RPMI7951 (cell line): Measurements from ENCODE around the gene TVP23C. TPM values are rescaled to one million over a fixed set of nuclear protein-coding genes. Genes with fewer than 3 reads are reported as not detected.
A peak's percentile ranks its signal among the peaks of the same experiment; 100 is the strongest.
"Not testable (repeated sequence)": the region's sequence is repeated elsewhere in the genome, so short reads cannot be mapped to it uniquely, and the experiment has no call there.

ENCODE experiments used
- DNase-seq: peaks from one replicate; pipeline ENCODE4 v3.0.0-alpha.2; 2012; ENCODE audit warnings: low read depth
- total RNA-seq: library from RNA; depleted of rRNA; stranded (reverse); fragments of >200 nt; shearing (Covaris generic); gene quantifications from 2 replicates; pipeline ENCODE4 v1.2.3, GENCODE V29; 2014

TVP23C gene
- total RNA-seq, 1 experiment from 2014 or later: 9.7 TPM

DNA sequence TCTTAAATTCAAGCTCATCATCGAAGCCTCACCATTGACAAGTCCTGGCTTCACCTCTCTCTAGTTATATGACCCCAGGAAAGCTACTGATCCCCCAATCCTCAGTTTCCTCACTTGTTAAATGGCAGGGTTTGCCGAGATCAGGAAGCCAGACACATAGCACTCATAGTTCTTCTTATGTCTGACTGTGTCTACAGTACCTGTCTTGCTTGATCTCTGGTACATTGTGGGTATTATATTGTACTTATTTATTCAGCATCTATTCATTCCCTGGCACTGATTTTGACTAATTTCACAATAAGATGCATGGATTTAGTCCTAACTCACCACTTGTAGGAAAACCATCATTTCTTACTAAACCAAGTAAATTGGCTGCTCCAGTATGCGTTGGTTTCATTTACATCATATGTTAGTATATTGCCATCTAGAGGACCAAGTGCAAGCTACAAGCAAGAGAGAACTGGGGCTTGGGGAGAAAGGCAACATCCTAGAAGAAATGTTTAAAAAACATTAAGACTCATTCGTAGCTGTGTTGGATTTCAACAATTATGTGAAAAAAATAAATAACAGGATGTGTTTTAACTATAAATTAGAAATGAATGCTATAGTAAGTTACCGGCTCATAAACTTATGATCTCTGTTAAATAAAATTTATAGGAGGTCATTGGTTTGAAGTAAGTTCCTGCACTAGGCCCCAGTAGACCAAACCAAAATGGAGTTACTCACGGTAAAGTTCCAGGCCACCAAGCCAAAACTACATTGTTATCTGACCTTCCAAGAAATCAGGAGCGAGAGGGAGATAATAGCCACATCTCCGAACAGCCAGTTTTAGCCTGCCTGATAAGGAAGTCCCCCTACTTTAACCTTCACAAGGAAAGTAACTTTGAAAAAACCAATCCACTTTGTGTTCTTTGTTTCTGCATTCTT is 36.7 kb downstream of the TVP23C start:
- DNase-seq: peak; percentile 63

GRCh38 chr17:15524990-15525985 is 38.0 kb downstream of the TVP23C start:
- not testable (repeated sequence) for DNase-seq

DNA sequence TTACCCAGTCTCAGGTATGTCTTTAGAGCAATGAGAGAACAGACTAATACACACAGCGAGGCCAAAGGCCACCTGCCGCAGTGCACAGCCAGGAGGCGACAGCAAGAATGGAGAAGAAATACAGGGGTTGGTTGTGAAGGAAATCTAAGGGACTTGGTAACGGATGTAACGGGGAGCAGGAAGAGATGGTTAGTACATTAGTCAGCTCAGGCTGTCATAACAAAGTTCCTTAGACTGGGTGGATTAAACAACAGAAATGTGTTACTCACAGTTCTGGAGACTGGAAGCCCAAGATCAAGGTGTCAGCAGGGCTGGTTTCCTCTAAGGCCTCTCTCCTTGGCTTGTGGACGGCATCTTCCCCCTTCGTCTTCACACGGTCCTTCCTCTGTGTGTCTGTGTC is 47.1 kb downstream of the TVP23C start:
- DNase-seq: peak; percentile 43

GRCh38 chr17:15514469-15514868 is 48.8 kb downstream of the TVP23C start:
- DNase-seq: no peak

DNA sequence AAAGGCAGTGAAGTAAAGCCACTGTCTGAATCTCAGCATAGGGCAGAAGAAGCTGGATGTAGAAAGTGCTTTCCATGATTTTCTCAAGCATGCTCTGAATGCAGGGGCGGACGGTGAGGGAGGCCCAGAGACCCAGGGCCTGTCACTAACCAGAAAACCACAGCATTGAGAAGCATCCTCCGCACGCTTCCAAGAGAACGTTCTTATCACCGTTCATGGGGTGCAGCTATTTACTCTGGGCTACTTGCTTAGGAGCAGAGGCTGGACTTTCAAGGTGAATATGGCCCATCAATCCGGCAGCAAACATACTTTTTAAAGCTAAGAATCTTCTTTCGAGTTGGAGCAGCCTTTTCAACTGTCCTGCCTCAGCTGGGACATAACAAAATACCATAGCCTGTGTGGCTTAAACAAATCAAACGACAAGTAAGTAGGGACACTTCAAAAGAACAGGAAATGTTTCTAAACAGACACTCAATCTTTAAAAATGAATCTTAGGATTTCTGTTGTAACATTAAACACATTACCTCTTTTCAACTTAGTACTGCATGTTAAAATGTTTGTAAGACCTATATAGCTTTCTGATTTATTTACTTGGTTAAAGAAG is 49.3 kb downstream of the TVP23C start:
- no peak for DNase-seq

DNA sequence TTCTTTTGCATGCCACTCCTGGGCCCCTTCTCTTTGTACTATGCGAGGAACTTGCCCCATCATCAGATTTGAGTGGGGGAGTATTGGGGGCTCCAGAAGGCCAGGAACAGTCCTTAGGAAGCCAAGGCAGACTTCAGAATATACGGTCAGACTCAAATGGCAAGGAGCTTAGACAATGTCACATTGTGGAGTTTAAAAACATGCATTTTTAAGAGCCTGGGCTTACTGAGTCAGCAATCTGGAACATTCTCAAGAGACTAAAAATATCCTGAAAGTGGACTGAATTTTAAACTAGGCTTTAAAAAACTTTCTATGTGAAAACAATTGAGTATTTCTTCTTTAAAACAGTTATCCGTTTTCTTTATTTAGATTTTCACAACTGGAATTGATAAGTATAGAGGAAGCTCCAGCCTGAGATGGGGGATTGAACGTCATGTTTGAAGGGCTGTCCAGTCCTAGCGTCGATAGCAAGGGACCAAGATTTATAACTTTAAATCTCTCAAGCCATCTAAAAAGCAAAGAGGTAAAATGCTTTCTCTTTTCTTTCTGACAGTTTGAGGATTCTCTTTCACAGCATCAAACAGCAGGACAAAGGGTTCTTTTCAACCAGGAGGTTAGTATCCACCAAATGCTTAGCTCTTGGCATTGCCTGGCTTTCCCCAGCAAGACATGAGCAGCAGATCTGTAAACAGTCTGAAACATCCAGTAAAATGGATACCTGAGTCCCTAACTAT is 50.1 kb downstream of the TVP23C start:
- peak; percentile 35 for DNase-seq

DNA sequence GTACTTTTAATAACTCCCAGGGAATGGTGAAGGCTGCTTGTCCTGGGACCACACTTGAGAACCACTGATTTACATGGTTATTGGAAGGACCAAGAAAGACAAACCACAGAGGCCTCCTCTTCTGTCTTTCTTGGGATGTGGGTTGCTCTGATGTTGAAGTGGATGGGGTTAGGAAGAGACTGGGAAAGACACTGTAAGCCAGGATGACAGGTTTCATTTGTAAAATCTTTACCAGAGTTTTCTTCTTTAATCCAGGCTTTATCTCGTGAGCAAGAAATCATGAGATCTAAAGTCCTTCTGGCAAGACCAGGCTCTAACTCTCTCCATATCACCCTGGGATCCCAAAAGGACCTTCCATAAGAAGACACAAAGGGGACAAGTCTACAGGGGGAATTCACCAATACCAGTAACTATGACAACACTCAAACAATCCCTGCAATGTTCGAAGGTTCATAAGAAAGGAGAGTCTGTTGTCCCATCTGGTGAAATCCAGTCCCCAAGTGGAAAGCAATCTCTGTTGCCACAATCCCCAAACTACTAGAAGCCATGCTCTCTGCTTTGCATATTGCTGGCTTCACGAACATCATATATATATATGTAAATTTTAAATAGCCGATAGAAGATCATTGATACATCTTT is 51.1 kb downstream of the TVP23C start:
- DNase-seq: no peak

GRCh38 chr17:15511142-15511541 is 52.1 kb downstream of the TVP23C start:
- no peak for DNase-seq

- peak; percentile 87 for DNase-seq
Measured at GRCh38 chr17:15510361-15510760, 52.9 kb downstream of the TVP23C start.

GRCh38 chr17:15509095-15509494 is 54.2 kb downstream of the TVP23C start:
- no peak for DNase-seq

GRCh38 chr17:15508466-15508865 is 54.8 kb downstream of the TVP23C start:
- no peak for DNase-seq

DNA sequence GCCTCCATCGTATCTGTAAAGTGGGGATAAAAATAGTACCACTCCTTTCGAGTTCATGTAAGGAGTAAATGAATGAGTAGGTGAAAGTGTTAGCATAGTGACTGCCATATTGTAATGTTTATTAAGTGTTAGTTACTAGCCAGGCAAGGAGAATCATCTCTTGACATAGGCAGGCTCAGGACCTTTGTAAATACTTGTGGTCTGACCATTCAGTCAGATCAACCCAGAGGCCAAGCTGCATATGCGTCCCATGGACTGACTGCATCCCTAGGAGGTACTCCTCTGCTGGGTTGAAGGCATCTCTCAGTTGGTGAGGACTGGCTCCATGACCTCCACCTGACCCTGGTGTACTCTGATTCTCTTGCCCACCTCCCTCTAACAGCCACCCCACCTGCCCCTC is 55.4 kb downstream of the TVP23C start:
- no peak for DNase-seq

DNA sequence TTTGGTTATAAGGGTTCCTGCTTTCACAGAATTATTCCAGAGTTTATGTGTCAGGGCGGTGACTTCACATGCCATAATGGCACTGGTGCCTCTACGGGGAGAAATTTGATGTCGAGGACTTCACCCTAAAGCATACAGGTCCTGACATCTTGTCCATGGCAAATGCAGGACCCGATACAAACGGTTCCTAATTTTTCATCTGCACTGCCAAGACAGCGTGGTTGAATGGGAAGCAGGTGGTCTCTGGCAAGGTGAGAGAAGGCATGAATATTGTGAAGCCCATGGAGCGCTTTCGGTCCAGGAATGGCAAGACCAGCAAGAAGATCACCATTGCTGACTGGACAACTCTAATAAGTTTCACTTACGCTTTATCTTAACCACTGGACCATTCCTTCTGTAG is 56.3 kb downstream of the TVP23C start:
- DNase-seq: no peak

GRCh38 chr17:15505708-15506107 is 57.6 kb downstream of the TVP23C start:
- DNase-seq: not testable (repeated sequence)

- no peak for DNase-seq
Measured at GRCh38 chr17:15503731-15504130, 59.6 kb downstream of the TVP23C start.

DNA sequence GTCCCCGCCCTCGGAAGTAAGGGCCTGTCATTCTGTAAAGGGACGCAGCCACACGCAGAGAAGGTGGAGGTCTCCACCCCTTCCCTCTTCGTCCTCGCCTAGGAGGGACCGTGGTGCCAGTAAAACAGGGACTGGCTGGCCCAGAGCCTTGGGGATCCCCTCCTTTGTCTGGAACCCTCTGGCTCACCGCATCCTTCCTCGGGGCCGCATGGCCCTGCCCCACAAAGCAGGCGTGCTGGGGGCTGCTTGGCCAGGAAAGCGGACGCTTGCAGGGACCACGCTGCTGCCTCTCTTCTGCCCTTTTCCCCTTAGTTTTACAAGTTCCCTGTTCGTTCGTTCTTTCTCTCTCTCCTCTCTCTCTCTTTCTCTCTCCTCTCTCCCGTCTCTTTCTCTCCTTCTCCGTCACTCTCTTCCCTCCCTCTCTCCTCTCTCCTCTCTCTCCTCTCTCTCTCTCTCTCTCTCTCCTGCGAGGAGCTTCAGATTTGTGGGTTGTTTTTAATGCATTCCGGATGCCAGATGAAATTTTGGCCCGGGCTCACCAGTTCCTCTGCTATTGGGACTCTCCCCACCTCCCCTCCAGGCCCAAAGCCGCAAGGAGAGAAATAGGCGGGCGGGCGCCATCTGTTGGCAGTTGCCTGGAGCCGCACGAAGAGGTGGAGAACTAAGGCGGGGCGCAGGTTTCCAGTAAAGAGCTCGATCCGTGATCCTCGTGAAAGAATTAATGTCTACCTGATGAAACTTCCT is 60.7 kb downstream of the TVP23C start:
- DNase-seq: peak; percentile 92

GRCh38 chr17:15501793-15502192 is 61.5 kb downstream of the TVP23C start:
- DNase-seq: no peak

DNA sequence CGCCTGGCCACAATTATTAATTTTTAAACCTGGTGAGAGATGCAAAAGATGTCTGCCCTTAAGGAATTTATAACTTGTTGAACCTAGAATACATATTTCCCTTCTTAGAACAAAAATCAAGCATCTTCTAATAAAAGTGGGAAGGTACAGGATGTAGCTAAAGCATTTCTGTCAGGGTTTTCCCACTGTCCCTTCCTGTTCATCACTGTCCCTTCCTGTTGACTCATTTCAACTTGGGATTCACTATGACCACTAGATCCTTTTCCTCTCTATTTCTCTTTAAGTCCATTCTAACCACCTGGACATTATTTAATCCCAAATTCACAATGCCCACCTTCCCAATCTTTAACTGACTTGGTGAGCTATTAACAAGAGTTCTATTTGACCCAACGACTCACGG is 62.0 kb downstream of the TVP23C start:
- no peak for DNase-seq

GRCh38 chr17:15498107-15498506 is 65.2 kb downstream of the TVP23C start:
- no peak for DNase-seq
